HG02943 (cell line): Measurements from ENCODE around the gene ZNF627.
A peak's percentile ranks its signal among the peaks of the same experiment; 100 is the strongest.
"Not testable (repeated sequence)": the region's sequence is repeated elsewhere in the genome, so short reads cannot be mapped to it uniquely, and the experiment has no call there.

ENCODE experiments used
- ATAC-seq: cut with Tn5 transposase; IDR thresholded peaks from one replicate; pipeline ENCODE4 v1.9.1; 2021; ENCODE audit warnings: mild to moderate bottlenecking, low read depth, moderate library complexity; ENCODE audit not compliant: unreplicated experiment

ZNF627 gene

DNA sequence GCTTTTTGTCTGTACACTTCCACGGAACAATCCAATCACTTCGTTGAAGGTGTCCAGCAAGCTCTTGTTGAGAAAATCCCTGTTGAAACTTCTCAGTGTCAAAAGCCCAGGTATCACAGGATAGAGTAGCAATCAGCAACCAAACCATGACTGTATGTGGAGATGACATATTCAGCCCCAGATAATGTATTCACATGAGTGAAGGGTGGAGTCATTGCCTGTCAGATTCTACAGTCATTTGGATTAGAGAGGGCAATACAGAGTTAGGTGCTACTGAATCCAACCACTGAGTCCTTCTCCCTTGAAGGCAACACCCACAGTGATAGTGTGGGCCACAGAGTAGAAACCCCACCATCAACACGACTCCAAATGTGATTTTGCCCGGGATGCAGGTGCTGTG lies 23.3 kb downstream of the ZNF627 start:
- ATAC-seq: no peak

- ATAC-seq: not testable (repeated sequence)
Observed at GRCh38 chr19:11622401-11622800, 25.1 kb downstream of the ZNF627 start.

DNA sequence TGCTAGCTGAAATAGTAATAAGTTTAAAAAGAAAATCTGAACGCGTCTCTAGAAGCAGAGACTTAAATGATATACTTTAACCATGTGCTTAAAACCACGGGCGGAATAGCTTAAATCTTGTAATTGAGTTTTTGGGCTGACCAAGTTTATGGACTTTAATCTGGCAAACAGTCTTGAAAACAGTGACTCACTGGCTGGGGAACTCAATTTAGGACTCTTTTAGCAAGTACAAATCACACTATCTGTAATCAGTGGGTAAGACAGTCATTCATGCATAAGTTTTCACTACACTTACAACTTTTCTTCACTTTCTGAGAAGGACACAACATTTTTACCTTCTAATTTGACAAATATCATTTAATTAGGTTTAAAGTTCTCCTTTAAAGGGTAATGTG lies 26.8 kb downstream of the ZNF627 start:
- no peak for ATAC-seq

- no peak for ATAC-seq
Observed at GRCh38 chr19:11626252-11626651, 29.0 kb downstream of the ZNF627 start.

- ATAC-seq: no peak
Observed at GRCh38 chr19:11633223-11633622, 35.9 kb downstream of the ZNF627 start.

DNA sequence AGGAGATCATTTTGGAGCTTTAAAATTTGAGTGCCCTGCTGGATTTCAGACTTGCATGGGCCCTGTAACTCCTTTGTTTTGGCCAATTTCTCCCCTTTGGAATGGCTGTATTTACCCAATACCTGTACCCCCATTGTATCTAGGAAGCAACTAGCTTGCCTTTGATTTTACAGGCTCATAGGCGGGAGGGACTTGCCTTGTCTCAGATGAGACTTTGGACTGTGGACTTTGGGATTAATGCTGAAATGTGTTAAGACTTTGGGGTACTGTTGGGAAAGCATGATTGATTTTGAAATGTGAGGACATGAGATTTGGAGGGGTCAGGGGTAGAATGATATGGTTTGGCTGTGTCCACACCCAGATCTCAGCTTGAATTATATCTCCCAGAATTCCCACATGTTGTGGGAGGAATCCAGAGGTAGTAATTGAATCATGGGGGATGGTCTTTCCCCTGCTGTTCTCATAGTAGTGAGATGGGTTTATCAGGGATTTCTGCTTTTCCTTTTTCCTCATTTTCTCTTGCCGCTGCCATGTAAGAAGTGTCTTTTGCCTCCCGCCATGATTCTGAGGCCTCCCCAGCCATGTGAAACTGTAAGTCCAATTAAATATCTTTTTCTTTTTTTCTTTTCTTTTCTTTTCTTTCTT lies 36.9 kb downstream of the ZNF627 start:
- ATAC-seq: not testable (repeated sequence)

- no peak for ATAC-seq
Observed at GRCh38 chr19:11639245-11639601, 41.9 kb downstream of the ZNF627 start.

GRCh38 chr19:11639602-11640471 lies 42.6 kb downstream of the ZNF627 start:
- peak; percentile 92 for ATAC-seq

GRCh38 chr19:11641244-11641643 lies 44.0 kb downstream of the ZNF627 start:
- no peak for ATAC-seq

DNA sequence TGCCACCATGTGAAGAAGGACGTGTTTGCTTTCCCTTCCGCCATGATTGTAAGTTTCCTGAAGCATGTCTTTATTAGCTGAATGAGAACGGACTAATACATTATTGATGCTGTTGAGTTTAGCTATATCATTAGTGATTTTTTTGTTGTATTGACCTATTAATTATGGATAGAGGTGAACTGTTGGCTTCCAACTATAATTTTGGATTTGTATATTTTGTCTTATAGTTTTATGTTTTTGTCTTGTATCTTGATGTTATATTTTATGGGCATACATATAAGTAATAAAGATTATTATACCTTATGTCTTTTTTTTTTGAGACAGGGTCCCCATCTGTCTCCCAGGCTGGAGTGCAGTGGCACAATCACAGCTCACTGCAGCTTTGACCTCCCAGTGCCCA lies 45.6 kb downstream of the ZNF627 start:
- ATAC-seq: no peak

DNA sequence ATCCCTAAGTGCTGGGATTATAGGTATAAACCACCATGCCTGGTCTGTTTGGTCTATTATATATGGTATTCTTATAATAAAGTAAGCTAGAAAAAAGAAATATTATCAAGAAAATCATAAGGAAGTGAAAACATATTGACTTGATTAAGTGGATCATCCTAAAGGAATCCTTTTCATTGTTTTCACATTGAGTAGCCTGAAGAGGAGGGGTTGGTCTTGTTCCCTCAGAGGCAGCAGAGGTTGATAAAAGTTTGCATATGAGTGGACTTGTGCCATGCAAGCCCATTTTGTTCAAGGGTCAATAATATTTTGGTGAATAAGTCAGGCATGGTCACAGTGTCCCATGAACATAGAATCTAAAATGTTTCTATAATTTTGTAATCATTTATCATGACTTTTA lies 52.7 kb downstream of the ZNF627 start:
- no peak for ATAC-seq

DNA sequence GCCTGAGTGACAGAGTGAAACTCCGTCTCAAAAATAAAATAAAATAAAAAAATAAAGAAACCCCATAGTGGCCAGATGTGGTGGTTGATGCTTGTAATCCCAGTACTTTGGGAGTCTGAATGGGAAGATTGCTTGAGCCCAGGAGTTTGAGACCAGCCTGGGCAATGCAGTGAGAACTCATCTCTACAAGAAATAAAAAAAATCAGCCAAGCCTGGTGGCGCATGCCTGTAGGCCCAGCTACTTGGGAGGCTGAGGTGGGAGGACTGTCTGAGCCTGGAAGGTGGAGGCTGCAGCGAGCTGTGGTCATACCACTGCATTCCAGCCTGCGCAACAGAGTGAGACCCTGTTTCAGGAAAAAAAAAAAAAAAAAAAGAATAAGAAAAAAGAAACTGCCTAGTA lies 53.8 kb downstream of the ZNF627 start:
- ATAC-seq: no peak

DNA sequence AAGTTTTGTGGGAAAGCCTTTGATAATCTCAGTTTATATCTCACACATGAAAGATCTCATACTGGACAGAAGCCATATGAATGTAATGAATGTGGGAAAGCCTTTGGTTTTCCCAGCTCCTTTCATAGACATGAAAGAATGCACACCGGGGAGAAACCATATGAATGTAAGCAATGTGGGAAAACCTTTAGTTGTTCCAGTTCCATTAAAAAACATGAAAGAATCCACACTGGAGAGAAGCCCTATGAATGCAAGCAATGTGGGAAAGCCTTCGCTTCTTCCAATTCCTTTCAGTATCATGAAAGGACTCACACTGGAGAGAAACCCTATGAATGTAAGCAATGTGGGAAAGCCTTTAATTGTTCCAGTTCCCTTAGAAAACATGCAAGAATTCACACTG lies 54.8 kb downstream of the ZNF627 start:
- no peak for ATAC-seq

DNA sequence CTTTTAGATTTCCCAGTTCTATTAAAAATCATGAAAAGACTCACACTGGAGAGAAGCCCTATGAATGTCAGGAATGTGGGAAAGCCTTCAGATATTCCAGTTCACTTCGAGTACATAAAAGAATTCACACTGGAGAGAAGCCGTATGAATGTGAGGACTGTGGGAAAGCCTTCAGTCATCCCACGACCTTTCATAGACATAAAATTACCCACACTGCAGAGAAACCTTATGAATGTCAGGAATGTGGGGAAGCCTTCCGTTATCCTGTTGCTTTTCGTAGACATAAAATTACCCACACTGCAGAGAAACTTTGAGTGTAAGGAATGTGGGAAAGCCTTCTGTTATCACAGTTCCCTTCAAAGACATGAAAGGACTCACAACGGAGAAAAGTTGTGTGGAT lies 55.2 kb downstream of the ZNF627 start:
- ATAC-seq: no peak

- ATAC-seq: no peak
Observed at GRCh38 chr19:11656535-11656934, 59.3 kb downstream of the ZNF627 start.

GRCh38 chr19:11657307-11657706 lies 60.0 kb downstream of the ZNF627 start:
- no peak for ATAC-seq

DNA sequence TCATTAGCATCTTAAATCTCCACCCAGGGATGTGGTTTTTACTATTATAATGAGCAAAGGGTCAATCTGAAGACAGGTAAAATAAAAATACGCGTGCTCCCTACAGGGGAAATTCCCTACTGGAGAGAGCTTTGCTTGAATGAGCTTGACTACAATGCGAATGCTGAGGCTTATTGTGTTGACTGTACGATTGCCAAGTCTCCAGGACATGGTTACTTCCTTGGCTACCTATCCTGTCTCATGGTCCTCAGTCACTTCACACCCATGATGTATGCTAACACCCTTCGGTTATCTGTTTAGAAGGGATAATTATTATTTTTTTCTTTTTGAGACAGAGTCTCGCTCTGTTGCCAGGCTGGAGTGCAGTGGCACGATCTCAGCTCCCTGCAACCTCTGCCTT lies 61.7 kb downstream of the ZNF627 start:
- ATAC-seq: no peak

- ATAC-seq: no peak
Observed at GRCh38 chr19:11659612-11660011, 62.3 kb downstream of the ZNF627 start.

DNA sequence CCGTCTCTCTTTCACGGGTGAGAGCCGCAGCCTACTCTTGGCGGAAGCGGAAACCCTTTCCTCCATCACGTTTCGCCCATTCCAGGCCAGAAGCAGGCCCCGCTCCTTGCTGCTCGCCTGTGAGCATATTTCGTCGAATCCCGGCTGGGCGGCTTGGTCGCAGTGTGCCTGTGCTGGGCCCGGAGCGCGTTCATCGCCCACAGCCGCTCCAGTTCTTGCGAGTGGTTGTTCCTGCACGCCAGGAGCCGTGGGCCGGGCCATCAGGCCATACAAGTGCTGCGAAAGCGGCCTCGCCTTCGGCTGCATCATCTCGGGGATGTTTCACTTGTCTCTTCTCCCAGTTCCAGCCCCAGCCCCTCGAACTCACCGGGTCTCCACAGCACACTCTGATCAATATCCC lies 65.0 kb downstream of the ZNF627 start:
- ATAC-seq: no peak

DNA sequence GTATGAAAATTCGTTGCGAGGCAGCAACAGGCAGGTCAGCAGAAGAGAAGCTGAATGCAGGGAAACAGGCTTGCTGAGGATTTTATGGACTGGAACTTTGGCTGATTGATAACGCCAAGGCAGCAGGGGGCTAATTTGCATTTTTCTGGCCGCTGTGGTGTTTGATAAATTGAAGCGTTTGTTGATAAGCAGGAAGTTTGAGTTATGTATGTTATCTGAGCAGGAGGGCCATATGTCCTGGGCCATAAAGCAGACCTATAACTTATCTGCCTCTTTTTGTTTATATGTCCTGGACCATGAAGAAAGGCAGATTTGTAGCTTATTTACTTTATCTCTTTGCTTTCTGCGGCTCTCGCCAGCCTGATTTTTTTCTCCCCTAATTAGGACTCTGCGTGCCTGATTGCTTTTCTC lies 65.9 kb downstream of the ZNF627 start:
- ATAC-seq: no peak
